GM21423 (cell line): Measurements from ENCODE around the gene DAB2IP.
"Not testable (repeated sequence)": the region's sequence is repeated elsewhere in the genome, so short reads cannot be mapped to it uniquely, and the experiment has no call there.

Experiments used
- ATAC-seq: cut with Tn5 transposase; IDR thresholded peaks from one replicate; pipeline ENCODE4 v1.9.1; 2021; ENCODE audit warnings: mild to moderate bottlenecking, moderate library complexity; ENCODE audit not compliant: unreplicated experiment

DAB2IP gene

DNA sequence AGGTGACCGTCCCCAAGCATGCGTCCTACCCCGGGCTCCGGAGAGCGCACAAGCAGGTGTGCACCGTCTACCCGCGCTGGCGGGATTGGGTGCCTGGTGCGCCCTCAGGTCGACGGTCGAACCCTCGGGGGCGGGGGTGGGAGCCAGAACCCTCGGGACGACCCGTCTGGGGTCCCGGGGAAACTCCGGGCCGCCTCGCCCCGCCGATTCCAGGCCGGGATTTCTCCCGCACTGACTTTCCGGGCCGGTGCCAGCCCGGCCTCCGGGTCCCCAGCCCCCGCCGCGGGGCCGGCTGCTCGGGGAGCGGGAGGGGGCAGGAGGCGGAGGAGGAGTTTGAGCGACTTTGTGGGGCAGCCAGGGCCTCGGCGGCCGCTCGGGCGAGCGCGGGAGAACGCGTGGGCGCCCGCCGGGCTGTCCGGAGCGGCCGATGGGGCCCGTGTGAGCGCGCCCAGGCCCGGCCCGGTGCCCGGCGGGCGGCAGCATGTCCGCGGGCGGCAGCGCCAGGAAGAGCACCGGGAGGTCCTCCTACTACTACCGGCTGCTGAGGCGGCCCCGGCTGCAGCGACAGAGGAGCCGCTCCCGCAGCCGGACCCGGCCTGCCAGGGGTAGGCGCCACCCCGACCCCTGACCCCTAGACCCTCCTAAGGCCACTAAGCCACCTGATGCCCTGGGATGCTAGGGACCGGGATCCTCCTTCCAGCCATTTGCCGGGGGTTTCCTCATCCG is at the start of gene DAB2IP:
TSS of gene DAB2IP (plus strand) at position 340 of the 726 bp plus-strand sequence. CDS start at position 482, 142 bp downstream.
- no peak for ATAC-seq

DNA sequence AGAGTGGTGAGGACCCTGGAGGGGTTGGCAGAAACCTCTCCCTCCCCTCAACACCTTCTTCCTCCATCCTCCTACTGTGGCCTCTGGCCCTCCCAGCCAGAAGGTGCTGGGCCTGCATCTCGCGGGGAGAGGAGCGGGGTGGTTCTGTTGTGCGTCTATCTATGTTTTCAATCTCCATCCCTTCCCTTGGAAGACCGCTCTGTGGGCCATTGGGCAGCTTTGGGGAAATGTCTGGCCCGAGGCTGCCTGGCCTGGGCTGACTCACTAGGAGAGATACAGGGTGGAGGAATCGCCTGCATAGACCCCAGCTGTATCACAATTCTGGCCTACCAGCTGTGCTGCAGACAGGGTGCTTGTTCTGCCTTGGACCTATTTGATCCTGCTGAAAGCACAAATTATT is 48.4 kb upstream of the DAB2IP start:
- no peak for ATAC-seq

DNA sequence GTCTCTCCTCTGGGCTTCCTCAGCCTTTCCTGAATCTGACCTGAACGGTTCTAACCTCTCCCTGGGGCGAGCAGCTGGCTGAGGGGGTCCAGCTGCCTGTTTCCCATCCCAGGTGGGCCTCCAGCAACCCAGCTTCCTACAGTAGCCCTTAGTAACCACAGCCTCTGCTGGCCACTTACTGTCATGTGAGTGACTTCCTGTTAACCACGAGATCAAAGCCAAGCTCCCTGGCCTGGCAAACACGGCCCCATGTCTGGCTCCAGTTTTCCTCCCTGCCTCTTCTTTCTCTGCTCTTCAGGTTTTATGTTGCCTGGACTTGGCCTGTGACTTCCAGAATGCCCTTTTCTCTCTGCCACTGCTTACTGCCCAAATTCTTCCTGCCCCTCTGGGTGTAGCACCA is 47.2 kb upstream of the DAB2IP start:
- no peak for ATAC-seq

DNA sequence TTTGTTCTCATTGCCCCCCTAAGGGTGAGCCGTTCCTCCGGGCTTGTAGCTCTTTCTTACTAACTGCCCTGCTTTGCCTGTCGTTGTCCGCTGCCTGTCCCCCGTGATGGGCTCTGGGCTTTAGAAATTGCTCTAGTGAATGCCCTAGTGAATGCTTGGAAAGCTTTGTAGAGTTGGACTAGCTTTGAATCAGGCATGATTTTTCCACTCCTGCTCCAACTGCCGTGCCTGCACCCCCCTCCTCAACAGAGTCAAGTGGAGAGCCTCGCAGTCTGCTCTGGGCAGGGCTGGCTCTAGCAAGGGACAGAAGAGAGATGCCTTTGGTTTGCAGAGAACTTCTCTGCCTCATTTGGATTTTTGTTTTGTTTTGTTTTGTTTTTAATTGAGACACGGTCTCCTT is 46.8 kb upstream of the DAB2IP start:
- ATAC-seq: no peak

DNA sequence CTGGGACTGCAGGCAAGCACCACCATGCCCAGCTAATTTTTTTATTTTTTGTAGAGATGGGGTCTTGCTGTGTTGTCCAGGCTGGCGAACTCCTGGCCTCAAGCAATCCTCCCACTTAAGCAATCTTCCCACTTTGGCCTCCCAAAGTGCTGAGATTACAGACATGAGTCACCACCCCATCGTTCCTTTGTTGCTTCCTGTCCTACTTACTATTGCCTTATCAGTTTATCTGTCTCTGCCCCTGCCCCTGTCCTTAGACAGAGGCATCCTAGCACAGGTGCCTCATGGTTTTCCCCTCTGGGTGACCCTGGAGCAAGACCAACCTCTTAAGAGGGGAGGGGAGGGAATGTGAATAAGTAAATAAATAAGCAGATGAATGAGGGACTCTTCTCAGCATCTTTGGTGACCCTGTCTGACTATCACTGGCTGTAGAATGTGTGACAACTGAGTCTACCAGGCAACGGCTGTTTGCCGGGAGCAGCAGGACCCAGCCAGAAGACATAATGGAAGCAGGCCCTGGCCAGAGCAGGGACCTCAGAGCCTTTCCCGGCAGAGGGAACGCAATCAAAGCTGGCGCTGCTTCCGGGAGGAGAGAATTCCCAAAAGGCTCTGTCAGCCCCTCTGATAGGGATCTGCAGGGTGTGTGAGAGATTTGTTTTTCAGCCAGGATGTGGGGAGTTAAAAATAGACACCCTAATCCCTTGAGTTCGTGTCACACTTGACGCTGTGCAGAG is 43.8 kb upstream of the DAB2IP start:
- no peak for ATAC-seq

DNA sequence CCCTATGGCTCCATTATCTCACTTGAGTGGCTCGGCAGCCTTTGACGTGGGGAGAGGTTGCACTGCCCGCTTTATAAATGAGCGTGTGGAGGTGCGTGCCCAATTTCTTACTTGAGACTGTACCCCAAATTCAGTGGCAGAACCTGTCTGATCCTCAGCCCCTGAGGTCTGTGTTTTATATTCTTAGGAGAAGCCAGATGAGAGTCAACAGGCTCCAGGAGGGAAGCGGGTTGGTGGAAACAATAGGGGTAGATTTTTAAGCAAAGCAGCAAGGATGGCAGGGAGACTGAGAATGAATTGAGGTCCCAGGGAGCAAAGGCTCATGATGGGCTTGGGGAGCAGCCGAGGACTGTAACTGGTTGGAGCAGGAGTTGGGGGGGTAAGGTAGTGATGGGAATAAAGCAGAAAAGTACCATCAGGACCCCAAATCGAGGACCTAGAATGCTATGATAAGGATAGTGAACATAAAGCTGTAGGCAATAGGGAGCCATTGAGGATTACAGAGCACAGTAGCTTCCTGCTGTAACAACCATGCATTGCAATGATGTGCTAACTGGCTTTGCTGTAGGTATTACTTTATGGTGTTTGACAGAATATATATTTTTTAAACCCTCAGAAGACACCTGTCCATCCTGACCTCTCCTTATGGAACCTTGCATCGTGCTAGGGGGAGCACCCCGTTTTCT is 43.1 kb upstream of the DAB2IP start:
- ATAC-seq: no peak

DNA sequence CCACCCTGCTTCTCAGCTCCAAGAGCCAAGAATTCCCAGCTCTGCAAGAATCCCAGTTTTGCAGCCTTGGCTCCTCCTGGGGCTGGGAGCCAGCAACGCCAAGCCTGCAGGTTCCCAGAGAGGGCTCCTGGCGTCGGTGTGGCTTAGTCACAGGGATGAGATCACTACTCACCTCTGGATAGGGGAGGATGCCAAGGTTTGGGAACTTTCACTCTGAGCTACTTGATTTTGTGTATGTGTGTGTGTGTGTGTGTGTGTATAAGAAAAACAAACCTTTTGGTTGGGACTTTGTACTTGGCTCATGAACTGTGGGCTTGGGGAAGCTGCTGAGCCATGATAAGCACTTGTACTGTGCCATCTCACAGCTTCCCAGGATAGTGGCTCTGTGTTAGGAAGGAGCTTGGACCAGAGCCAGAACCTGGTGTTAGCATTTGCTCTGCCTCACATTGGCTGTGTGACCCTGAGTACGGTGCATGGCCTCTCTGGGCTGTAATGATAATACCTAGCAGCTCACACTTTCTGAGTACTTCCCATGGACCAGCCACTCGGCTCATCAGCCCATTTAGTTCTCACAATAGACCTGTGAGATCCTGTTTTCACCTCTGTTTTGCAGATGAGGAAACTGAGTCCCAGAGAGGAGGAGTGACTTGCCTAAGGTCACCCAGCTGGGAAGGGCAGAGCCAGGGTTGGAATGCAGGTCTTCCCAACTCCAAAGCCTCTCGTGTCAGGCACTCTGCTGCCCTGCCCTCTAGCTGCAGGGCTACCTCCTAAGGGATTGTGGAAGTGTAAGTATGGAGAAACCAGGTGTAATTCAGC is 41.4 kb upstream of the DAB2IP start:
- ATAC-seq: no peak

DNA sequence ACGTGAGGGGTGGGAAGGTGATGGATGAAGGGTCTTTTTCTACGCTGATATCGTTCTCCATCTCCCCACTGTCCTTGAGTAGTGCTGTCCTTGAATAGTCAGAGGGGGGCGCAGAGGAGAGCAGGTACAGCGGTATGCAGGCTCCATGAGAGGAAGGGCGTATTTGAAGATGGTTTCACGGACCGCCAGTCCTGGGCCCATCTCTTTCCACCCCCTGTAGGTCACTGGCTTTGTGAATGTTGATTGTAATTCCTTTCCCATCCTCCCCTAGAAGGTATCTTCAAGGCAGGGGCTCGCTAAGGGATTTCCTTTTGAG is 40.8 kb upstream of the DAB2IP start:
- no peak for ATAC-seq

DNA sequence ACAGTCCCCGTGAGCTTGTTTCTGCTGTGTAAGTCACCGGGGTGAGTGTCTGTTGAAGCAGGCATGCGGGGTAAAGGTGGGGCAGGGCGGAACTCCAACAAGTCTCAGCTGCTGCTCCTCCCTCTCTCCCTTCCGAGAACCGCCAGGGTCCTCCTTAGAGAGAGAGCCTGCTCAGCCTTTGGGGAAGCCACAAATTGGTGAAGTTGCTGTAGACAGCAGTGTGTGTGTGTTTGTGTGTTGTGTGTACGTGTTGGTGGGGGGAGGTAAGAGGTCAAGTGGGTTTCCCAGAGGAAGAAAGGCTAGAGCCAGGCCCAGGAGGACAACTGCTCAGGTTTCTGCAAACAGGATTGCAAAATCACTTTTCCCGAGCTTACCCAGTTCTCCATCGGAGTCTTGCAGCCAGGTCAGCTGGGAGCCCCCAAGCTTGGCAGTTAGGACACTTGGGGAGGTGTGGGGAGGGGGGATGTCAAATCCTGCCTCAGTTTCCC is 38.9 kb upstream of the DAB2IP start:
- no peak for ATAC-seq

DNA sequence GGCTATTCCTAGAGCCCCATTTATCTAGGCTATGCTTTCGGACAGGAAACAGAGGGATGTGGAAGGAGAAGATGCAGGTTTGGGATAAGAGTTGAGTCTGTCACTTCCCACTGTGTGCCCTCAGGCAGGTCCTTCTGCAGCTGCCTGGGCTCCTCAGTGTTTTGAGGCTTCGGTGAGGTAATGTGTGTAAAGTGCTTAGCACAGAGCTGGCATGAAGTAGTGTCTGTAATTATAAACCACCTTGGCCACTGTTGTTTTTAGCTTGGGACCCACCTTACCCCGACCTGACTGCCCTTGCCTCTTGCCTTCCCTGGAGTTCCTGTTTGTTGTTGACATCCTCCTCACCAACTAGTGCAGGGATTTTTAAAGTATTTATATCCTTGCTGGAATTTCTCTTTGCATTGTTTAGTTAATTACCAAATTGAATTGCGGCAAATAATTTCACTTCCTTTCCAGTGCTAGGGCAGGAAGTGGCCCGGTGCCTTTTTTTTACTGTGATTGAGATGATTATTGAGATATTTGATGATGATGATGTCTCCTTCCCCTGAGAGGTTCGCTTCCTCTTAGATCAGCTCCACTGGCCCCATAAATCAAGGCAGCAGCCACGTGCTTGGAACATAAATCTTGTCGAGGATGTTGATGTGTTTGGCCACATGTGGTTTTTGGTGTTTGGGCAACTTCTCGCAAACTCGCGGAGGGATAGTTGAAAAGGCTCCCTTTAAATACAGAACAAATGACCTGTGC is 38.3 kb upstream of the DAB2IP start:
- no peak for ATAC-seq

DNA sequence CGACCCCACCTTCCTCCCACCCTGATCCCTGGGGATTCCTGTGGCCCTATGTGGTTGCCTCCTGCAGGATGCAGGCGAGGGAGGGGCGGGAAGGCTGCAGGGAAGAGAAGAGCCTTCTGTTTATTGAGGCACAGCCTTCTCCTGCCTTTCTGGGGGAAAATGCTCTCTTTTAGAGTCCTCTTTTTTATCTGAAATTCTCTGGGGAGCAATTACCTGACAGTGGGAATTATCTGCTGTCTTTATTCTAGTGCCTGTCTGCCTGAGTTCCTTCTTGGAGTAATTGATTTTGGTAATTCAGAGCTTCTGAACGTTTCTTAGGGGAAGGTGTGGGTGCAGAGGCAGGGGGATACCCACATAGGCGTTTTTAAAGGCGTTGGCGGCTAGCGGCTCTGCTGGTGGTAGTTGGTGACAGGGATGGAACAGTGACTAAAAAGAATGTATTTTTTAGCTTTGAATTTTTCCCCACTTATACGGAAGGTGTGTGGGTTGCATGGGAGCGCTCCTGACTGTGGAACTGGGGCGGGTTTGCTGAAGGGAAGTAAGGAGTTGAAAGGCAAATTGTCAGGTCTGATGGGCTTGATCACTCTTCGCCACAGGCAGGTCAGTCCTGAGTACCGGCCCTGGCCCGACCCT is 35.2 kb upstream of the DAB2IP start:
- no peak for ATAC-seq

DNA sequence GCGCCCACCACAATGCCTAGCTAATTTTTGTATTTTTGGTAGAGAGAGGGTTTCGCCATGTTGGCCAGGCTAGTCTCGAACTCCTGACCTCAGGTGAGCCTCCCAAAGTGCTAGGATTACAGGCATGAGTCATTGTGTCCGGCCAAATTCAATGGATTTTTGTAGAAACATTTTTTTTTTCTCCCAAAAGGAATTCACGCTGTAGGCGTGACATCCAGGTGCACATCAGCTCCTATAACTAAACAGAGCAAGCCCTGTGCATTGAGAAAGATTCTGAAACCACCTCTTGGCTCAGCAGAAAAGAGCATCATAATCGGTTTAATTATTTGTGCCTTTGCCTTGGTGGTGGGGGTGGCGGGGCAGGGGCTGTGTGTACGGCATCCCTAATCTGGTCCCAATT is 32.9 kb upstream of the DAB2IP start:
- ATAC-seq: no peak

DNA sequence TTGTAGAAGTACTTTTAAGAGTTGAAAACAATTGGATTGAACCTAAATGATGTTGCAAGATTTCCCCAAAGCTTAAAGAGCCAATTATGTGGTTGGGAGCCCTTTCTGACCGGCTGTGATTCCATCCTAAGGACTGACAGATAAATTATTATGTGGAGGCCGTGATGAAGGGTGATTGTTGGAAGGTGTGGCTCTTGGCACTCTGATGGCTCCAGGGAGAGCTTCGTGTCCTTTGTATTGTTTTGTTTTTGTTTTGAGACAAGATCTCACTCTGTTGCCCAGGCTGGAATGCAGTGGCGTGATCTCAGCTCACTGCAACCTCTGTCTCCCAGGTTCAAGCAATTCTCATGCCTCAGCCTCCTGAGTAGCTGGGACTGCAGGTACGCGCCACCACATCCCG is 32.5 kb upstream of the DAB2IP start:
- ATAC-seq: not testable (repeated sequence)

DNA sequence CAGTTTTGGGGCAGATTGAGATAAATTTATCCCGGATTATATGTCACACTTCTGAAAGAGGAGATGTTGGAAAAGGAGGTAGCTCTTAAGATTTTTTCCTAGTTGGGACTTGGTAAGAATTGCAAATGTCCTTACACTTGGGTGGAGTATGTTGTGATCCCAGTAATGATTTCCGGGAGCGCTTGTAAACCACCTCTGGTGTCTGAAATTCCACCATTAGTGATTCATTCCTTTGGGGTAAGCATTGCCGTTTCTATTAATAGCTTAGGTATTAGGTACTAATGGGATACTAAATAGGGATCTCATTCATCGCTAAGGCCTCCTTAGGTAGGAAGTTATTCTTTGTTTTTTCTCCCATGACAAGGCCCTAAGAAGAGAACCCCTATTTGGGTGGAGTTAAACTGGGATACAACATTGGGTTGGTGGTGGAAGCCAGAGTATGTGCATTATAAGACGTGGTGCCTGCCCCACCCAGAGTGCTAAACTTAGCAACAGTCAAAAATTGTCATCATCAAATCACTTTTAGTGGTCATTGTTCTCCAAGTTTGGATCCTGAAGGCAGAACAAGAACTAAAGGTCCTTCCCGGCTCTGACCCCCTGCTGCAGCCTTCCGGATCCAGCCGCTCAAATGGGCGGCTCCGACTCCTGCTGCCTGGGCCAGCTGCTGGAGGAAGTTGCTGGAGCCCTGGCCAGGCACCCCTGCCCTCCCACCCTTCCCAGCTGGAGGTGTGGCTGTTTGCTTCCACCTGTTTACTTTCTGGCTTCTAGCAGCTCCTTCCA is 31.7 kb upstream of the DAB2IP start:
- ATAC-seq: no peak

DNA sequence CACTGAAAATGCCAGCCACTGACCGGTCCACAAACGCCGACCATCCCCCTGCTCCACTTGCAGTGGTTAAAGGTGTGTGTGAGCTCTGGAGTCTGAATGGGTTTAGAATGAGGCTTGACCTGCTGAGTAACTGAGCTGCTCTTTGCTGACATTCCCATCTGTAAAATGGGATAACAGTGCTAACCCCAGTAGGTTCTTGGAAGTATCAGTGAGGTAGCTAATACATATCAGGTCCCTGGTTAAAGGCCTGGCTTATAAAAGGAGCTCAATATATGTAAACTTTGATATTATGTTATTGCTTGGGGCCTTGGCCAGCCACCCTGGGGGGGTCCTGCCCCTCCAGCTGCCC is 31.1 kb upstream of the DAB2IP start:
- no peak for ATAC-seq

DNA sequence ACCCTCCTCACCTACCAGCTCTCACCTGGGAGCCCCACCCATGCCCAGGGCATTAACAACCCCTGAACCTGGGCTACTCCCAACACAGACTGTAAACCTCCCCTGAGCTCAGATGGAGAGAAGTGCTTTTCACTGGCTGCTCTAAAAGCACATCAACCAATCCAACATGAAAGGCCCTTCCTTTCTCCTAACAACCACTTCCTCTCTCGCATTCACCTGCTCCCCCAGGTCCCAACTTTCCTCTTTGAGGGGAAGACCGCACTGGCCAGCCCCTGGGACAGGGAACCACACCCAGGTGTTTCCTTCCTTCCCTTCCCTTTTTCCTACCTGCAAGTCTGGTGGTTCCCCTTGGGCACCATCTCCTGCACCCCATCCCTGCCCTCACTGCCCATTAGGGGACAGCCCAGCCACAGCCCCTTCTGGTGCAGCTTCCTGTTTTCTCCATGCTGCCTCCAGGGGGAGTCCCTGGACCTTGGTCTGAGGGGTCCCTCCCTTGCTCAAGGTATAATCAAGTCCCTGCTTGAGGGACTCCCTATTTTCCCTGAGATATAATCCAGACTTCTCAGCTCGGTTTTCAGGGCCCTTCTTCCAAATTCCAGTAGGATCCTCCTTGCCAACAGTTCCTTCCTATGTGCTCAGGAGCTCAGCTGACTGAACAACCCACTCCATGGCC is 30.5 kb upstream of the DAB2IP start:
- ATAC-seq: no peak

DNA sequence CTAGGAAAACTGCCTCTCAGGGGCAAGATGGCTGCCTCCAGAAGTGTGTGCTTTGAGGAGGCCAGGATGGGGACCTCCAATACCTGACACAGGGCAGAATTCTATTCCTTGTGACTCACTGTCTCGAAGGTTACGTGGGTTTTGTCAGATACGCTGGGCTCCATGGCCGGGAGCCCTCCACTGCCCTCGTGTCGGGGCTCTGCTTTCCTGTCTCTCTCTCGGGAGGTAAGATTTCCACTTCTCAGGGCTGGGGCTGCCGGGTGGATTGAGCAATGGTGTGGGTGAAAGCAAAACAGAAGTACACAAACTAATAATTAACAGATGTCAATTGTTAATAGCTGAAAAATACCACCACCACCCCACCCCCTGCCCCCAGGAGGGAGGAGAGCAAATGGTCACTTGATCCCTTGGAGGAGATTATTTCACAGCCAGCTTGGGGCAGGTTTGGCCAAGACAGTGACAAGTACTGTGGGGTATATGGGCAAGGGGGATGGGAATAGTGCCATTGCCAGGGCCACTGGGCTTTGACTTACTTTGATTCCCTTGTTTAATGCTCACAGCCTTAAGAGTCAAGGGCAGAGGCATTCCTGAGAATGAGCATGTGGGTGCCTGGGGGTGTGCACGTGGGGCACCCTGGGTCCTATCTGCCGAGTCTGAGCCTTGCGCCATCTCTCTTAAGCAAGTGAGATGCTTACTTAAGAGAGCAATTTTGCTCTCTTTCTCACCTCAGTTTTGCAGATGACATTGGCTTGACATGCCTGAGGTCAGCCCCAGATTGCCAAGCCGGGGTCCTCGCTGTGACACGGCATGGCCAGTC is 28.8 kb upstream of the DAB2IP start:
- no peak for ATAC-seq

DNA sequence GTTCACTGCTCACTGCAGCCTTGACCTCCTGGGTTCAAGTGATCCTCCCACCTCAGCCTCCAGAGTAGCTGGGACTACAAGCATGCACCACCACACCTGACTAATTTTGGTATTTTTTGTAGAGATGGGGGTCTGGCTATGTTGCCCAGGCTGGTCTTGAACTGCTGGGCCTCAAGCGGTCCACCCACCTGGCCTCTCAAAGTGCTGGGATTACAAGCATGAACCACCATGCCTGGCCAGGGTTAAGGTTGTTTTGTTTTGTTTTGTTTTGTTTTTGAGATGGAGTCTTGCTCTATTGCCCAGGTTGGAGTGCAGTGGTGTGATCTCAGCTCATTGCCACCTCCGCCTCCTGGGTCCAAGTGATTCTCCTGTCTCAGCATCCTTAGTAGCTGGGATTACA is 28.0 kb upstream of the DAB2IP start:
- ATAC-seq: not testable (repeated sequence)
